ENCODE results near the gene RASAL2. TPM values are rescaled to one million over a fixed set of nuclear protein-coding genes. Genes with fewer than 3 reads are reported as not detected.

RASAL2 gene
- total RNA-seq, 5 donors from 2014 or later (not counting 1 experiment from before 2014, with no cell fraction given): 0.05 to 0.19 (median 0.11) TPM; not detected in 1

DNA sequence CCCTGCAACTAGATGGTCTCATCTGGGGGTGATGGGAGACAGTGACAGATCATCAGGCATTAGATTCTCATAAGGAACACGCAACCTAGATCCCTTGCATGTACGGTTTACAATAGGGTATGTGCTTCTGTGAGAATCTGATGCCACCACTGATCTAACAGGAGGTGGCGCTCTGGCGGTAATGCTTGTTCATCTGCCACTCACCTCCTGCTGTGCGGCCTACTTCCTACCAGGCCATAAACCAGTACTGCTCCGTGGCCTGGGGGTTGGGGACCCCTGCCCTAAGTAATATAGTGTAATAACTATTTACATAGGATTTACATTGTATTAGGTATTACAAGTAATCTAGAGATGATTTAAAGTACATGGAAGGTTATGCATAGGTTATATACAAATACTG, 267.9 kb downstream of the RASAL2 start:
- ChIA-PET POLR2A (no interaction called here), CTCF (no interaction called here)
- ATAC-seq (replicated peaks in 1 of 4): no peak
- DNase-seq: no peak
- H3K4me3 ChIP-seq (ENCODE audit: control insufficient read depth in 1 of 2, extremely low read depth in 1 of 2, low read length in 1 of 2): no peak overlapping the region
- no peak overlapping the region for H3K27ac ChIP-seq (ENCODE audit: low read length)
- Mint-ChIP-seq H3K4me3 (no peak overlapping the region), H3K9me3 (no peaks in the 10 kb centered on the region), H3K27ac (no peak overlapping the region), H3K4me1 (no peaks in the 10 kb centered on the region), H3K36me3 (no peaks in the 10 kb centered on the region), H3K27me3 (peaks cover 3% of the 10 kb centered on the region in 2 donors)
- no peaks in the 10 kb centered on the region for H3K4me1 ChIP-seq (ENCODE audit: control insufficient read depth in 1 of 2, extremely low read depth in 1 of 2, insufficient read depth in 2 of 2, low read length in 2 of 2)
- H3K36me3 ChIP-seq (ENCODE audit: control insufficient read depth in 2 of 2, extremely low read depth in 1 of 2, insufficient read depth in 1 of 2, low read length in 1 of 2): no peaks in the 10 kb centered on the region
- no peaks in the 10 kb centered on the region for H3K9me3 ChIP-seq
- no peaks in the 10 kb centered on the region for H3K27me3 ChIP-seq (replicated peaks in 1 of 2; ENCODE audit: control insufficient read depth in 2 of 2, extremely low read depth in 1 of 2, insufficient read depth in 2 of 2, low read length in 1 of 2)
- WGBS (ENCODE audit: insufficient coverage): 83% methylated on average over 1 of the region's 6 CpGs

DNA sequence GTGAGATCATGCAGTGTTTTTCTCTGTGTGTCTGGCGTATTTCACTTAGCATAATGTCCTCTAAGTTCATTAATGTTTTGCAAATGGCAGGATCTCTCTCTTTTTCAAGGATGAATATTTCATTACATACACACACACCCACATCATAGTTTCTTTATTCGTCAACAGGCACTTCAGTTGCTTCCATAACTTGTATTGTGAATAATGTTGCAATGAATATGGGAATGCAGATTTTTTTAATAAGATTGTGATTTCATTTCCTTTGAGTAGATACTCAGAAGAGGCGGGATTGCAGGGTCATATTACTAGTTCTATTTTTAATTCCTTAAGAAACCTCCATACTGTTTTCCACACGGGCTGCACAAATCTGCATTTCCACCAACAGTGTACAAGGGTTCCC, 268.8 kb downstream of the RASAL2 start:
- peaks cover 3% of the 10 kb centered on the region in 2 donors for H3K27me3 Mint-ChIP-seq
- no peak for ATAC-seq (replicated peaks in 1 of 4)
- no peak overlapping the region for H3K27ac Mint-ChIP-seq
- Histone ChIP-seq H3K9me3 (no peaks in the 10 kb centered on the region), H3K4me3 (ENCODE audit: control insufficient read depth in 1 of 2, extremely low read depth in 1 of 2, low read length in 1 of 2) (no peak overlapping the region), H3K36me3 (ENCODE audit: control insufficient read depth in 2 of 2, extremely low read depth in 1 of 2, insufficient read depth in 1 of 2, low read length in 1 of 2) (no peaks in the 10 kb centered on the region), H3K27me3 (replicated peaks in 1 of 2; ENCODE audit: control insufficient read depth in 2 of 2, extremely low read depth in 1 of 2, insufficient read depth in 2 of 2, low read length in 1 of 2) (no peaks in the 10 kb centered on the region), H3K27ac (ENCODE audit: low read length) (no peak overlapping the region), H3K4me1 (ENCODE audit: control insufficient read depth in 1 of 2, extremely low read depth in 1 of 2, insufficient read depth in 2 of 2, low read length in 2 of 2) (no peaks in the 10 kb centered on the region)
- H3K4me3 Mint-ChIP-seq: no peak overlapping the region
- WGBS (ENCODE audit: insufficient coverage): no CpG with 5 or more reads among the region's 4 CpGs
- H3K36me3 Mint-ChIP-seq: no peaks in the 10 kb centered on the region
- no peak for DNase-seq
- ChIA-PET POLR2A (no interaction called here), CTCF (no interaction called here)
- H3K4me1 Mint-ChIP-seq: no peaks in the 10 kb centered on the region
- no peaks in the 10 kb centered on the region for H3K9me3 Mint-ChIP-seq

DNA sequence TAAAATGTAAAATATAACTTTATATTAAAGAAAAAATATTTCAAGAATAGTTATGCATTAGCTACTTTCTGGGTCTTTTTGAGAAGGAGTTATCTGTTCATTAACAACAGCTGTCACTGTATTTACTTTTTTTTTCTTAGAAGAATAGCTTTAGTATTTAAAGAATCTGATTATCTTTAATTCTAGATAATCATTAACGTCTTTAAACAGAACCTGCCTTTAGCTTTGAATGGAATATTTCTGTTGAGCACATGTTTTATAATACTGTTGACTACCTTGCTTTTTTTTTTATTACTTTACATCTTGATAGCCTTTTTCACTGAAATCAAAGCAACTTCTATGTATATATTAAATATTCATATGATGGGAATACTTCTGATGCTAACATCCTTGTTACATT, 270.9 kb downstream of the RASAL2 start:
- no peak for ATAC-seq (replicated peaks in 1 of 4)
- Histone ChIP-seq H3K36me3 (ENCODE audit: control insufficient read depth in 2 of 2, extremely low read depth in 1 of 2, insufficient read depth in 1 of 2, low read length in 1 of 2) (no peaks in the 10 kb centered on the region), H3K27me3 (replicated peaks in 1 of 2; ENCODE audit: control insufficient read depth in 2 of 2, extremely low read depth in 1 of 2, insufficient read depth in 2 of 2, low read length in 1 of 2) (no peaks in the 10 kb centered on the region), H3K27ac (ENCODE audit: low read length) (no peak overlapping the region), H3K4me1 (ENCODE audit: control insufficient read depth in 1 of 2, extremely low read depth in 1 of 2, insufficient read depth in 2 of 2, low read length in 2 of 2) (no peaks in the 10 kb centered on the region), H3K4me3 (ENCODE audit: control insufficient read depth in 1 of 2, extremely low read depth in 1 of 2, low read length in 1 of 2) (no peak overlapping the region), H3K9me3 (no peaks in the 10 kb centered on the region)
- no CpG with 5 or more reads among the region's 1 CpG for WGBS (ENCODE audit: insufficient coverage)
- H3K9me3 Mint-ChIP-seq: no peaks in the 10 kb centered on the region
- H3K27me3 Mint-ChIP-seq: peaks cover 3 to 4% of the 10 kb centered on the region in 2 donors
- no peaks in the 10 kb centered on the region for H3K4me1 Mint-ChIP-seq
- no peaks in the 10 kb centered on the region for H3K36me3 Mint-ChIP-seq
- ChIA-PET CTCF (no interaction called here), POLR2A (no interaction called here)
- H3K27ac Mint-ChIP-seq: no peak overlapping the region
- no peak for DNase-seq
- H3K4me3 Mint-ChIP-seq: no peak overlapping the region

DNA sequence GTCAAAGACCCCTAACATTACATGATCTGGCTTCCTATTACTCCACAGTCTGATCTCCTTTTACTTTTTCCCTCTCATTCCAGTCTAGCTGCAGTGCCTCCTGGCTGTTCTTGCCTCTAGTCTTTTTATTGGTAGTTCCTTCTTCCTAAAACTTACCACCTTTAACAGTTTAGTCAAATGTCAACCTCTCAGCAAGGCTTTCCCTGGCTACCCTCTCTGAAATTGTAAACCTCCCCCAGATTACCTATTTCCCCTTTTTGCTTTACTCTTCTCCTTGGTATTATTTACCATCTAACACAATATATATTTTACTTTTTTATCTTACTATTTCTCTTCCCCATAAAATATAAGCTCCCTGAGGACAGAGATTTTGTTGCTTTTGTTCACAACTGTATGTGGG, 273.2 kb downstream of the RASAL2 start:
- Mint-ChIP-seq H3K36me3 (no peaks in the 10 kb centered on the region), H3K4me3 (no peak overlapping the region), H3K4me1 (no peaks in the 10 kb centered on the region), H3K27ac (no peak overlapping the region), H3K9me3 (no peaks in the 10 kb centered on the region), H3K27me3 (peaks cover 5 to 7% of the 10 kb centered on the region in 2 donors)
- DNase-seq (no peak), ATAC-seq (replicated peaks in 1 of 4) (no peak)
- CTCF ChIA-PET: no interaction called here
- H3K36me3 ChIP-seq (ENCODE audit: control insufficient read depth in 2 of 2, extremely low read depth in 1 of 2, insufficient read depth in 1 of 2, low read length in 1 of 2): no peaks in the 10 kb centered on the region
- no peaks in the 10 kb centered on the region for H3K9me3 ChIP-seq
- no peak overlapping the region for H3K27ac ChIP-seq (ENCODE audit: low read length)
- H3K27me3 ChIP-seq (replicated peaks in 1 of 2; ENCODE audit: control insufficient read depth in 2 of 2, extremely low read depth in 1 of 2, insufficient read depth in 2 of 2, low read length in 1 of 2): no peaks in the 10 kb centered on the region
- H3K4me3 ChIP-seq (ENCODE audit: control insufficient read depth in 1 of 2, extremely low read depth in 1 of 2, low read length in 1 of 2): no peak overlapping the region
- POLR2A ChIA-PET: no interaction called here
- no peaks in the 10 kb centered on the region for H3K4me1 ChIP-seq (ENCODE audit: control insufficient read depth in 1 of 2, extremely low read depth in 1 of 2, insufficient read depth in 2 of 2, low read length in 2 of 2)

DNA sequence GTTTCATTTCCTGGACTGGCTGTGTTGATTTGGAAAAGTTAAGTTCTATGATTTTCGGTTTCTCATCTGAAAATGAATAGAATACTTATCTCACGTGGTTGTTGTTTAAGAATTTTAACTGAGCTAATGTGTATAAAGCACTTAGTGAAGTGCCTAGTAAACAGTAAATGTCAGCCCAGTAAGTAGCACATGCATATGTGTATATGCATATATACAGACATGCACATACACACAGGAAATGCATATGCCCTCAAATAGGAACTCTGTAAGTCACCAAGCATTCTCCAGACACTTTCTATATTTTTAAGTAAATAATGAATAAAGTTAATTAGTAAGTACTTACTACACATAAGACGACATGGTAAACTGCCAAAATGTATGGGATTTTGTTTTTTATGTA, 274.3 kb downstream of the RASAL2 start:
- no peaks in the 10 kb centered on the region for H3K36me3 Mint-ChIP-seq
- ATAC-seq (replicated peaks in 1 of 4): no peak
- no peak overlapping the region for H3K4me3 Mint-ChIP-seq
- Histone ChIP-seq H3K27ac (ENCODE audit: low read length) (no peak overlapping the region), H3K4me3 (ENCODE audit: control insufficient read depth in 1 of 2, extremely low read depth in 1 of 2, low read length in 1 of 2) (no peak overlapping the region), H3K36me3 (ENCODE audit: control insufficient read depth in 2 of 2, extremely low read depth in 1 of 2, insufficient read depth in 1 of 2, low read length in 1 of 2) (no peaks in the 10 kb centered on the region), H3K27me3 (replicated peaks in 1 of 2; ENCODE audit: control insufficient read depth in 2 of 2, extremely low read depth in 1 of 2, insufficient read depth in 2 of 2, low read length in 1 of 2) (no peaks in the 10 kb centered on the region), H3K9me3 (no peaks in the 10 kb centered on the region), H3K4me1 (ENCODE audit: control insufficient read depth in 1 of 2, extremely low read depth in 1 of 2, insufficient read depth in 2 of 2, low read length in 2 of 2) (no peaks in the 10 kb centered on the region)
- DNase-seq: no peak
- POLR2A ChIA-PET: no interaction called here
- no peaks in the 10 kb centered on the region for H3K4me1 Mint-ChIP-seq
- H3K27me3 Mint-ChIP-seq: peaks cover 4 to 5% of the 10 kb centered on the region in 2 donors
- CTCF ChIA-PET: no interaction called here
- no peaks in the 10 kb centered on the region for H3K9me3 Mint-ChIP-seq
- no peak overlapping the region for H3K27ac Mint-ChIP-seq
- no CpG with 5 or more reads among the region's 3 CpGs for WGBS (ENCODE audit: insufficient coverage)

DNA sequence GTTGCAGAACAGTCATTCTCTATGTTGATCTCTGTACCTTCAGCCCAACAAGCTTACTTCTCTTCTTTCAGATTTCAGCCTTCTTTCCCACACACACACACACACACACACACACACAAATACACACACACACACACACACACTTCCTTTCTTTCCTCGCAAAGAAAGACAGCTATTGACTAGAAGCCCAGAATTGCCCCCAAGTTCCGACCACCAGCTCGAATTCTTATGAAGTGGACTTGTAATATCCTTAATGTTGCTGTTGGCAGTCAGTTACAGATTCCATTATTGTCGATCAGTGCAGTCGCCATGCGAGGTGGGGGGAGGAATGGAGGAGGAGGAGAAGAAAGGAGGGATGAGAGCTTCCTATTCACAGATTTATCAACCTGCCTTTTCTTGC, 277.3 kb downstream of the RASAL2 start:
- H3K4me3 ChIP-seq (ENCODE audit: control insufficient read depth in 1 of 2, extremely low read depth in 1 of 2, low read length in 1 of 2): no peak overlapping the region
- POLR2A ChIA-PET: no interaction called here

DNA sequence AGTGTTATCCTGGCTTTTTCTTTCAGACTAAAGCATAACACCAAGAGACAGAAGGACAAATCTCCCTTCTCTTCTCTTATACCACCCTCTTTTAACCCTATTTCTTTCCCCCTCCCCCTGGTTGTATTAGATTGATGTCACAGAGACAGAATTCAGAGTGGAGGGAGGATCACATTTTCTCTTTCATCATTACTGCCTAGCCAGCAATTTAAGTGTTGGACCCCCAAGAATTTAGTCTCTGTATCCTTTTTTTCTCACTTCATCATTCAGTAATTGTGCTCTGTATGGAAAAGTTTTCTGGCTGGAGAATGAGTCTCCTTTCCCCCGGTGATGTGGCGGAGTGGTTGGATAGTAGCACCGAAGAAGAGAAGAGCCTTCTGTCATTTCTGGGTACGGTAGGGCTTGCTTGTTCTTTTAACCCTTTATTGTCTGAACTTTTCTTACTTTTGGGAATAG, 278.1 kb downstream of the RASAL2 start:
- Histone ChIP-seq H3K4me3 (ENCODE audit: control insufficient read depth in 1 of 2, extremely low read depth in 1 of 2, low read length in 1 of 2) (no peak overlapping the region), H3K4me1 (ENCODE audit: control insufficient read depth in 1 of 2, extremely low read depth in 1 of 2, insufficient read depth in 2 of 2, low read length in 2 of 2) (no peaks in the 10 kb centered on the region), H3K36me3 (ENCODE audit: control insufficient read depth in 2 of 2, extremely low read depth in 1 of 2, insufficient read depth in 1 of 2, low read length in 1 of 2) (no peaks in the 10 kb centered on the region), H3K27ac (ENCODE audit: low read length) (no peak overlapping the region), H3K9me3 (no peaks in the 10 kb centered on the region), H3K27me3 (replicated peaks in 1 of 2; ENCODE audit: control insufficient read depth in 2 of 2, extremely low read depth in 1 of 2, insufficient read depth in 2 of 2, low read length in 1 of 2) (no peaks in the 10 kb centered on the region)
- Mint-ChIP-seq H3K36me3 (no peaks in the 10 kb centered on the region), H3K27ac (no peak overlapping the region), H3K4me1 (no peaks in the 10 kb centered on the region), H3K9me3 (no peaks in the 10 kb centered on the region), H3K27me3 (peaks cover 1 to 4% of the 10 kb centered on the region in 2 donors), H3K4me3 (no peak overlapping the region)
- POLR2A ChIA-PET: no interaction called here
- ATAC-seq (replicated peaks in 1 of 4): no peak
- no CpG with 5 or more reads among the region's 4 CpGs for WGBS (ENCODE audit: insufficient coverage)
- CTCF ChIA-PET: no interaction called here
- no peak for DNase-seq

More for the DNA sequence above, 277.3 kb downstream of the RASAL2 start:
- Histone ChIP-seq H3K36me3 (ENCODE audit: control insufficient read depth in 2 of 2, extremely low read depth in 1 of 2, insufficient read depth in 1 of 2, low read length in 1 of 2) (no peaks in the 10 kb centered on the region), H3K4me1 (ENCODE audit: control insufficient read depth in 1 of 2, extremely low read depth in 1 of 2, insufficient read depth in 2 of 2, low read length in 2 of 2) (no peaks in the 10 kb centered on the region), H3K9me3 (no peaks in the 10 kb centered on the region), H3K27me3 (replicated peaks in 1 of 2; ENCODE audit: control insufficient read depth in 2 of 2, extremely low read depth in 1 of 2, insufficient read depth in 2 of 2, low read length in 1 of 2) (no peaks in the 10 kb centered on the region), H3K27ac (ENCODE audit: low read length) (no peak overlapping the region)
- no CpG with 5 or more reads among the region's 6 CpGs for WGBS (ENCODE audit: insufficient coverage)
- Mint-ChIP-seq H3K36me3 (no peaks in the 10 kb centered on the region), H3K4me1 (no peaks in the 10 kb centered on the region), H3K27me3 (peaks cover 1 to 4% of the 10 kb centered on the region in 2 donors), H3K27ac (no peak overlapping the region), H3K4me3 (no peak overlapping the region), H3K9me3 (no peaks in the 10 kb centered on the region)
- CTCF ChIA-PET: interaction anchor here in 1 of 2 donors (0.8 kb wide), 1 partner anchor 1335 kb away, joined by 3 read pairs; no protein-coding TSS in a partner anchor
- DNase-seq: no peak
- no peak for ATAC-seq (replicated peaks in 1 of 4)

Data from T-cell (primary cell).